ENCODE results near the gene CTNND1. TPM values are rescaled to one million over a fixed set of nuclear protein-coding genes. Genes with fewer than 3 reads are reported as not detected.

Gene CTNND1
- total and polyA plus RNA-seq, 2 of the 8 experiments (the other 6 are each of a cell fraction or from before 2014, with no cell fraction given), result 91.9 to 164 TPM

GRCh38 chr11:57744357-57744756 lies 17.2 kb upstream of the CTNND1 start:
- H2BK15ac ChIP-seq (ENCODE audit: low read length), result no peak overlapping the region

More at GRCh38 chr11:57744357-57744756, 17.2 kb upstream of the CTNND1 start:
- no peak overlapping the region for H2BK120ac ChIP-seq (replicated peaks; ENCODE audit: low read depth, low read length)
- no peaks in the 10 kb centered on the region; the same call in 1 of the 2 replicates for H3K79me1 ChIP-seq (ENCODE audit: low read depth, low read length)
- H3K23ac ChIP-seq (ENCODE audit: insufficient read length), result no peak overlapping the region
- H3K18ac ChIP-seq (ENCODE audit: extremely low read depth, low read length), result no peak overlapping the region
- no peak overlapping the region for H4K8ac ChIP-seq (ENCODE audit: extremely low read depth, insufficient read depth, low read length)
- H3K36me3 ChIP-seq (ENCODE audit: control insufficient read depth in 2 of 4, insufficient read depth in 4 of 4, low read length in 3 of 4), result peaks cover 9 to 31% (median 19%) of the 10 kb centered on the region in 4 experiments
- no peak overlapping the region for H3K4ac ChIP-seq (replicated peaks; ENCODE audit: insufficient read length, low read depth, low read length)
- H2BK12ac ChIP-seq (ENCODE audit: low read depth, low read length), result no peak overlapping the region
- WGBS, 2 experiments (ENCODE audit: extremely low coverage in 1 of 2, insufficient coverage in 1 of 2, insufficient read length in 1 of 2, insufficient replicate concordance in 2 of 2, low coverage in 1 of 2, low lambda C conversion rate in 2 of 2, missing lambda C conversion rate in 1 of 2), result 100% methylated on average over 2 of the region's 2 CpGs; no CpG with 5 or more reads in 1 of the 2 experiments
- peaks cover 0 to 9% (median 3%) of the 10 kb centered on the region in 4 experiments; a peak in 4 of 7 replicates for H3K4me1 ChIP-seq (replicated peaks in 1 of 4; ENCODE audit: control insufficient read depth in 3 of 4, insufficient read depth in 4 of 4, low read length in 3 of 4)
- H3K9me3 ChIP-seq (ENCODE audit: insufficient read depth in 2 of 2, low read depth in 1 of 2, low read length in 1 of 2), result no peaks in the 10 kb centered on the region
- ChIA-PET POLR2A (ENCODE audit: partially characterized antibody) (interaction anchor here (0.7 to 5.8 kb wide), 14 partner anchors 16 to 104 kb away, joined by 3 to 30 read pairs (median 4); partner anchors contain the start of genes CTNND1, MED19 and TMX2), CTCF (ENCODE audit: partially characterized antibody) (interaction anchor here (0.6 to 12.1 kb wide), 8 partner anchors 8 to 63 kb away, joined by 3 to 182 read pairs (median 4); partner anchors contain the start of gene BTBD18)
- H3K4me3 ChIP-seq (ENCODE audit: extremely low read depth in 1 of 4, insufficient read depth in 2 of 4, low read depth in 3 of 4, low read length in 4 of 4), result no peak overlapping the region
- H3K4me2 ChIP-seq (ENCODE audit: insufficient read depth in 1 of 2, low read depth in 2 of 2, low read length in 2 of 2), result no peak overlapping the region
- peaks cover 0 to 14% of the 10 kb centered on the region in 2 experiments; a peak in 3 of 4 replicates for H3K79me2 ChIP-seq (ENCODE audit: control insufficient read depth in 1 of 2, insufficient read depth in 2 of 2, low read length in 2 of 2)
- peak in 1 of 2 experiments; percentile 68; a peak in 2 of 3 replicates for TF ChIP-seq POLR2A (IDR thresholded peaks at IDR 0.05; ENCODE audit: control extremely low read depth in 1 of 2, low read depth in 2 of 2, low read length in 2 of 2)
- 0 out of 2 replicates have a peak, but pooled peaks have one; percentile 43 for TF ChIP-seq POLR2AphosphoS5 (IDR thresholded peaks at IDR 0.05; ENCODE audit: low read depth, low read length)
- TF ChIP-seq RNF2 (IDR thresholded peaks at IDR 0.05; ENCODE audit: borderline replicate concordance, low read depth, low read length, missing control alignments, poor library complexity, severe bottlenecking), result no peak
- no peak overlapping the region for H3K56ac ChIP-seq (replicated peaks; ENCODE audit: insufficient read length, low read depth, low read length)
- DNase-seq (ENCODE audit: low read depth in 1 of 2, low spot score in 2 of 2), result no peak
- no peak overlapping the region for H2AK5ac ChIP-seq (ENCODE audit: low read depth, low read length)
- no peak overlapping the region for H2BK5ac ChIP-seq (ENCODE audit: low read depth, low read length)
- H4K5ac ChIP-seq (ENCODE audit: insufficient read length, low read depth, low read length), result no peak overlapping the region
- H3K23me2 ChIP-seq (ENCODE audit: low read depth, low read length), result no peaks in the 10 kb centered on the region; the same call in 1 of the 2 replicates
- H3K27ac ChIP-seq (ENCODE audit: low read depth, low read length), result no peak overlapping the region
- H2AFZ ChIP-seq (ENCODE audit: low read length), result no peak overlapping the region
- no peak for FAIRE-seq
- H3K14ac ChIP-seq (ENCODE audit: insufficient read length), result no peak overlapping the region
- peaks cover 0 to 1% of the 10 kb centered on the region in 2 experiments for H4K20me1 ChIP-seq (replicated peaks in 1 of 2; ENCODE audit: control insufficient read depth in 1 of 2, insufficient read depth in 2 of 2, low read length in 2 of 2)
- H2BK20ac ChIP-seq (ENCODE audit: low read length), result no peak overlapping the region
- no peak overlapping the region for H4K91ac ChIP-seq (replicated peaks; ENCODE audit: insufficient read length, low read length)
- H3K27me3 ChIP-seq (replicated peaks in 1 of 4; ENCODE audit: control insufficient read depth in 3 of 4, extremely low read depth in 1 of 4, insufficient read depth in 3 of 4, low read length in 3 of 4), result no peaks in the 10 kb centered on the region
- H3K9ac ChIP-seq (replicated peaks in 1 of 4; ENCODE audit: extremely low read depth in 1 of 4, low read depth in 3 of 4, low read length in 3 of 4), result no peak overlapping the region
